GM19025 (cell line): Measurements from ENCODE around the gene ADAP1.
A peak's percentile ranks its signal among the peaks of the same experiment; 100 is the strongest.
"Not testable (repeated sequence)": the region's sequence is repeated elsewhere in the genome, so short reads cannot be mapped to it uniquely, and the experiment has no call there.

Experiments used
- ATAC-seq: cut with Tn5 transposase; IDR thresholded peaks from one replicate; pipeline ENCODE4 v1.9.1; 2021; ENCODE audit warnings: mild to moderate bottlenecking, low read depth, moderate library complexity; ENCODE audit not compliant: unreplicated experiment

Gene ADAP1

DNA sequence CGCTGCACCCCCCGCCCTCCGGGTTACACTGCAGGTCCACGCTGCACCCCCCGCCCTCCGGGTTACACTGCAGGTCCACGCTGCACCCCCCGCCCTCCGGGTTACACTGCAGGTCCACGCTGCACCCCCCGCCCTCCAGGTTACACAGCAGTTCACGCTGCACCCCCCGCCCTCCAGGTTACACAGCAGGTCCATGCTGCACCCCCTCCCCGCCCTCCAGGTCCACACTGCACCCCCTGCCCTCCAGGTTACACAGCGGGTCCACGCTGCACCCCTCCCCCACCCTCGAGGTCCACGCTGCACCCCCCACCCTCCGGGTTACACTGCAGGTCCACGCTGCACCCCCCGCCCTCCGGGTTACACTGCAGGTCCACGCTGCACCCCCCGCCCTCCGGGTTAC is 30.4 kb downstream of the ADAP1 start:
- not testable (repeated sequence) for ATAC-seq

- peak; percentile 62 for ATAC-seq
These were observed 31.1 kb downstream of the ADAP1 start for GRCh38 chr7:923108-924041.

- ATAC-seq = no peak
These were observed 32.0 kb downstream of the ADAP1 start for GRCh38 chr7:922334-923107.

DNA sequence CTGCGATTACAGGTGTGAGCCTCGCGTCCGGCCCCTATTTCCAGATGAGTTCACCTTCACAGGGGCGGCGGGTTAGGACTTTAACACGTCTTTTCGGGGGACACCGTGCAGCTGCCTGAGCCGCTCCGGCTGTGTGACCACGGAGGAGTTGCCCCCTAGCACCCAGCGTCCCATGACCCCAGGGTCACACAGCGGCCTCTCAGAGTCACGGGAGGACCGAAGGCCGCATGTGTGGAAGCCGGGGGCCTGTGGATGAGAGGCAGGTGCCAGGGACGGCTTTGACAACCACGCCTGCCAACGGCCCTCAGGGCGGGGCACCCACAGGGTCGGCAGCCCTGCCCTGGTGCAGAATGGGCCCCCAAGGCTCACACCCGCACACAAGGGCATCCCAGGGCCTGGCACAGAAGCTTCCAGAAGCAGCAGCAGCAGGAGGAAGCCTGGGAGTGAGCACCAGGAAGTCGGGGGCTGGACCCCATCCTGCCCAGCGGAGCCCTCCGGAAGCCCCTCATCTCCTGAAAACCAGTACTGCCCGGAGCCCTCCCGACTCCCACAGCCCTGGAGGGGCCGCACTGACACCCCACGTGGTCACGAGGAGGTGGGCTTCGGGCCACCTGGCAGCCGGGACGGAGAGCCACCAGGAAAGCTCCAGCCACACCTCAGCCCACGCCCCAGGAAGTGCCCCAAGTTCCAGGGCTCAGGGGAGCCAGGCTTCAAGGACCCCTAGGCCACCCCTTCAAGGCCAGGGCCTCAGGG is 32.7 kb downstream of the ADAP1 start:
- no peak for ATAC-seq

- ATAC-seq = no peak
These were observed 33.4 kb downstream of the ADAP1 start for GRCh38 chr7:921071-921461.

DNA sequence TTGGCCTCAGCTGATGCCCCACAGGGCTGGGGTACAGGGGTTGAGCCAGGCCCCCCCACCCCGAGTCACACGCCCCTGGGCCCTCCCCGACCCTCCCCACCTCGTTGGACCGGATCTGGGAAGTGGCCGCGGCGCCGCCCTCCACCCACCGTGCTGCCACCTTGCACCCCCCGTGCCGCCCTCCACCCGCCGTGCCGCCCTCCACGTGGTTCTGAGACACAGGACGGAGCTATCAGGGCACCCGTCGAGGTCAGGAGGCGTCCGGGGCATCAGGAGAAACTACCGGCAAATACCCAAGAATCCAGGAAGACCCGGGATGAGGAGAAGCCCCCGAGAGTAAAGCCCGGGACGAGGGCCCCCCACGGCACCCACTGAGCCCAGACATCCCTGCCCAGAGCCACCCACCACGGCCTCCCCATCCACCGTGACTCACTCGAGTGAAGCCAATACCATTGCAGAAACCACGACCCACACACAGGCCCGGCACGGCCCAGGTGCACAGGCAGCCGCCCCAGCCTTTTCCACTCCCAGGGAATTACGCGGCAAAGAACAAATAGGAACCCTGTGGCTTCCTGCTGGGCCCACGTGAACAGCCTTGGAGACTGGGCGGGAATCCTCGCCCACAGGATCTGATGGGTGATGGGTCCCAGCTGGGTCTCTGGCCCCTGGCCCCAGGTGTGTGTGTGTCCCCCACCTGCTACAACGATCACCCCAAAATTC is 34.0 kb downstream of the ADAP1 start:
- no peak for ATAC-seq

GRCh38 chr7:919924-920341 is 34.5 kb downstream of the ADAP1 start:
- no peak for ATAC-seq

- no peak for ATAC-seq
These were observed 35.4 kb downstream of the ADAP1 start for GRCh38 chr7:919114-919442.

GRCh38 chr7:918441-919113 is 35.9 kb downstream of the ADAP1 start:
- ATAC-seq = no peak

GRCh38 chr7:918118-918425 is 36.4 kb downstream of the ADAP1 start:
- ATAC-seq = no peak

DNA sequence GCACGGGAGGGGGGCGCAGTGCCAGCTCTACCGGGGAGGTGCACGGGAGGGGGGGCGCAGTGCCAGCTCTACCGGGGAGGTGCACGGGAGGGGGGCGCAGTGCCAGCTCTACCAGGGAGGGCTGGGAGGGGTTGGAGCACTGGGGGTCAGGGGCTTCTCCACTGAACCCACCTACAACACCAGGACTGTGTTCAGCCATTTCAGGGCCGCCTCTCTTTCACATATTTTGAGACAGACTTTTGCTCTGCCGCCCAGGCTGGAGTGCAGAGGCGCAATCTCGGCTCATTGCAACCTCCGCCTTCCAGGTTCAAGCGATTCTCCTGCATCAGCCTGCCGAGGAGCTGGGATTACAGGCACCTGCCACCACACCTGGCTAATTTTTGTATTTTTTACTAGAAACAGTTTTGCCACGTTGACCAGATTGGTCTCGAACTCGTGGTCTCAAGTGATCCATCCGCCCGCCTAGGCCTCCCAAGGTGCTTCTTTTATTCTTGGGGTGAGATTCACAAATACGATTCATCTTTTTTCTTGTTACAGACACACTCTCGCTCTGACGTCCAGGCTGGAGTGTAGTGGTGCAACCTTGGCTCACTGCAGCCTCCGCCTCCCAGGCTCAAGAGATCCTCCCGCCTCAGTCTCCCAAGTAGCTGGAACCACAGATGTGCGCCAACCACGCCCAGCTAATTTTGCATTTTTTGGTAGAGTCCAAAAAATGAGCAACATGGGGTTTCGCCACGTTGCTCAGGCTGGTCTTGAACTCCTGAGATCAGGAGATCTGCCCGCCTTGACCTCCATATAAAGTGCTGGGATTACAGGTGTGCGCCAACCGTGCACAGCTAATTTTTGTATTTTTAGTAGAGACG is 37.0 kb downstream of the ADAP1 start:
- ATAC-seq = no peak

DNA sequence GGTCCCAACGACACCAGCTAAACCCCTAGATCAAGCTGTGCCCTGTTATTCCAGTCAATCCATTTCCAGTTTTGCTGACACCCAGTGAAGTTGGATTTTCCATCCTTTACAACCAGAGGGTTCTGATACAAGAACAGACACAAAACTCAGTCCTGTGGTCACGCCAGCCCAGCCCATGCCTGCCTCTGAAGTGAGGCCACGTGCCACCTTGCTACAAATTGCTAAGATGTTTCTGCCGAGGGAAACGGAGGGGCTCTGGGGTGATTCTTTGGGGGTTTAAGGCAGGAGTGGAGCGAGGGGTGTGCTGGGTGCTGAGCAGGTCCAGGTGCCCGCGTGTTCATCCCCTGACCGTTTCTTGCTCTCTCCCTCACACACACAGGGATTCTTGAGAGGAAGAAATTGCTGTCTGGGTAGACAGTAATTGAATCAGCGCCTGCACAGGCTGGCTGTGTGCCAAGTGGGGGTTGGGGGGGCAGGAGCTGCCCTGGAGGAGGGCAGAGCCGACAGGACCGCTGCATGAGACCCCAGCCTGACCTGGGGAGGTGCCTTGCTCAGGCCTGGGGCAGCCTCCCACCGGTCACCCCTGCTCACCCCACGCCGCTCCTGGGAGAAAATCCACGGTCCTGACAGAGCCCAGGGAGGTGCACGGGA is 38.1 kb downstream of the ADAP1 start:
- no peak for ATAC-seq

DNA sequence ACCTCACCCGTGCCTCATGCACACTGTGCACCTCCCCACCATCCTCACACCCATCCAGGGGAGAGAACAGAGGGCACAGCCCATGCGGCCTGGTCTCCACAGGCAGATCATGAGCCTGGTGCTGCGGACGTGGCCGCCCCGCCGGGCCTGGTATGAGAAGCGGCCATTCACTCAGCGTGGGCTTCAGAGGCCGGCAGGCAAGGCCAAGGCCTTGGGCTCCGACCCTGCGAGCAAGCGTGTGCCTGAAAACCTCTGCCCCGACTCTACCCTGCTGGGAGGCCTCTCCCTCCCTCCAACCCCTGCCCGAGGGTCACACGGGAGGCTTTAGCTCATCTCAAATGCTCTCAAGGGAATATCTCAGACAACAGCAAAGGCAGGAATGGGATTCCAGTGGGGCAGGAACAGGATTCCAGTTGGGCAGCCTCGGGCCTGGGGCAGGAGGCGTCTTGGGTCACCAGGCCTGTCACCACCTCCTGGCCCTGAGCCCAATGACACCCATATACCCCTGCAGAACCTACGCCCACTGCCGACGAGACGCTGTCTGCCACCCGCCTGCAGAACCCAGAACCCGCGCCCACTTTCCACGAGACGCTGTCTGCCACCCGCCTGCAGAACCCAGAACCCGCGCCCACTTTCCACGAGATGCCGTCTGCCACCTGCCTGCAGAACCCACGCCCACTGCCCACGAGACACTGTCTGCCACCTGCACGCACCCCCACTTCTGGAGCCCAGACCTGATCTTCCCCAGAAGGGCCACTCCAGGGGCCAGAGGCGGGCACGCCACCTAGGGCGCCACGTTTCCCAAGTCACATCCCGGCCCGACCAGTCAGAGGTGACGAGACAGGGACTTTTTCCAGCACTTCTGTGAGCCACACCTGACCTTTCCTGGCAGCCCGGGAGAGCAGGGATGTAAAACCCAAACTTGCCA is 38.9 kb downstream of the ADAP1 start:
- ATAC-seq = no peak

GRCh38 chr7:914521-915194 is 39.8 kb downstream of the ADAP1 start:
- no peak for ATAC-seq

DNA sequence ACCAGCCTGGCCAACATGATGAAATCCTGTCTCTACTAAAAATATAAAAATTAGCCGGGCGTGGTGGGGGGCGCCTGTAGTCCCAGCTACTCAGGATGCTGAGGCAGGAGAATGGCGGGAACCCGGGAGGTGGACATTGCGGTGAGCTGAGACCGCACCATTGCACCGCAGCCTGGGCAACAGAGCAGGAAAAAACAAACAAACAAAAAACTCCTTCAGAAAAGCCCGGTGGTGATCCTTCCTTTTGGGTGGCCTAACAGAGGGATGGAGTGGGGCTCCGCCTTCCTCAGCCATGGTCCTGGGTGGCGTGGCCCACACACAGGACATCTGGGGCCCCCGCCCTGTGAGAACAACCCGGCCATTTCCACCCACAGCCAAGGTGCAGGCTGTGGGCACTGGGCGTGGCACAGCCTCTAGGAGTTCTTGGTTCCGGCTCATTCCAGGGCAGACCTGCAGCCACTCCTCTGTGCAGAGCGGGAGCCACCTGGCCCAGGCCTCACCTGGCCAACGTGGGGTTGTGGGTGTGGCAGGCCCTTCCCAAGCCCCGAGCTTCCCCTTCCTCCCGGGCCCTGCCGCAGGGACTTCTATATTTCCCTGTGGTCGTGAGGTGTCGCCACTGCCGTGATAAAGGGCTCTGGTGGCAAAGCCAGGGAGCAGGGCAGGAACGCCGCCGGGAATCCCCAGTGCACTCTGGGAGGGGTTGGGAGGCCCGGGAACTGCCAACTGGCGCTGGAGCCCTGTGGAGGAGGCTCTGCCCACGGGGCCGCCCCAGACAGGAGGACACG is 40.6 kb downstream of the ADAP1 start:
- ATAC-seq = no peak

DNA sequence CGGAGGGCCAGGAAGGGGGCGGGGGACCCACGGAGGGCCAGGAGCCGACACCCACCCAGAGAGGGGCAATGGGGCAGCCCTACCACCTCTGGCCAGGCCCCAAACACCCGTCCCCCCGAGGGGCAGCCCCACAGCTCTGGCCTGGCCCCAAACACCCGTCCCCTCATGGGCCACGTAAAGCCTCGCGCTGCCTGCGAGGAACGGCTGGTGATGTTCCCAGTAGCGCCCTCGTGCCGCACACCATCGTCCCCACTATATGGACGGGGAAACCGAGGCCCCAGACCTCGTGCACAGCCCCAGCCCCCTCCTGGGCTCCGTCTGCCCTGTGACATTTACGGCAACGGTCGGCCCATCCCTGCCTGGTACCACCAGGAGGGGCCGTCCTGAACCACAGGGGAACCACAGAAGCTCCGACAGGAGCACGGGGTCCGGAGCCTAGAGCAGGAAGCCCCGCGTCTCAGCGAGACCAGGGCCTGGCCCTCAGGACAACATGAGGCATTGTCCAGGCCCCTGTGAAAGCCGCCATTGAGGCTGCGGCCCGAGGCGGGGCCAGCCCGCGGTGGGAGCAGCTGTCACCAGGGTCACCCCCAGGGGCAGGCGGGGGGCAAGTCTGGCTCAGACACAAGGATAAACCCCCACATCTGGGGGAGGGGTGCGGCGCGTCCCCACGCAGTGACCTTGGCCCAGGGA is 42.5 kb downstream of the ADAP1 start:
- ATAC-seq = no peak
